Stimulated activated CD4-positive, alpha-beta T cell treated with anti-CD3 and anti-CD28 coated beads, Interleukin-1b, Interleukin-23, amount 100 ng/mL, for 24 hours (primary cell): ENCODE measurements around the gene SDK1.

Experiments
- DNase-seq, 4 experiments: peaks; one replicate each; pipeline ENCODE4 v3.0.0-alpha.2; 2020; ENCODE audit warnings: low read depth in 4 of 4, low spot score in 1 of 4

Gene SDK1

GRCh38 chr7:4167385-4167910 is 866.4 kb downstream of the SDK1 start:
- no peak for DNase-seq

GRCh38 chr7:4168041-4168440 is 867.0 kb downstream of the SDK1 start:
- no peak for DNase-seq

GRCh38 chr7:4168541-4168940 is 867.5 kb downstream of the SDK1 start:
- DNase-seq: no peak

- no peak for DNase-seq
These were observed 868.4 kb downstream of the SDK1 start for GRCh38 chr7:4169455-4169854.

- no peak for DNase-seq
These were observed 870.1 kb downstream of the SDK1 start for GRCh38 chr7:4170997-4171786.

GRCh38 chr7:4172883-4173282 is 871.8 kb downstream of the SDK1 start:
- no peak for DNase-seq

GRCh38 chr7:4173615-4174014 is 872.6 kb downstream of the SDK1 start:
- no peak for DNase-seq

GRCh38 chr7:4174016-4174415 is 873.0 kb downstream of the SDK1 start:
- no peak for DNase-seq

- no peak for DNase-seq
These were observed 873.4 kb downstream of the SDK1 start for GRCh38 chr7:4174451-4174850.

GRCh38 chr7:4174884-4175283 is 873.8 kb downstream of the SDK1 start:
- no peak for DNase-seq

- DNase-seq: no peak
These were observed 874.4 kb downstream of the SDK1 start for GRCh38 chr7:4175346-4175973.

GRCh38 chr7:4177001-4177400 is 875.9 kb downstream of the SDK1 start:
- DNase-seq: no peak

- DNase-seq: no peak
These were observed 877.4 kb downstream of the SDK1 start for GRCh38 chr7:4178416-4178815.

GRCh38 chr7:4178916-4179687 is 878.0 kb downstream of the SDK1 start:
- no peak for DNase-seq

- no peak for DNase-seq
These were observed 878.8 kb downstream of the SDK1 start for GRCh38 chr7:4179688-4180380.

GRCh38 chr7:4181446-4181845 is 880.4 kb downstream of the SDK1 start:
- DNase-seq: no peak

- no peak for DNase-seq
These were observed 881.7 kb downstream of the SDK1 start for GRCh38 chr7:4182605-4183300.

- no peak for DNase-seq
These were observed 883.6 kb downstream of the SDK1 start for GRCh38 chr7:4184653-4185052.

GRCh38 chr7:4185136-4185535 is 884.1 kb downstream of the SDK1 start:
- DNase-seq: no peak

- no peak for DNase-seq
These were observed 884.9 kb downstream of the SDK1 start for GRCh38 chr7:4185721-4186512.
